ENCODE measurements around the gene IZUMO4.
"Not testable (repeated sequence)": the region's sequence is repeated elsewhere in the genome, so short reads cannot be mapped to it uniquely, and the experiment has no call there.

Gene IZUMO4

DNA sequence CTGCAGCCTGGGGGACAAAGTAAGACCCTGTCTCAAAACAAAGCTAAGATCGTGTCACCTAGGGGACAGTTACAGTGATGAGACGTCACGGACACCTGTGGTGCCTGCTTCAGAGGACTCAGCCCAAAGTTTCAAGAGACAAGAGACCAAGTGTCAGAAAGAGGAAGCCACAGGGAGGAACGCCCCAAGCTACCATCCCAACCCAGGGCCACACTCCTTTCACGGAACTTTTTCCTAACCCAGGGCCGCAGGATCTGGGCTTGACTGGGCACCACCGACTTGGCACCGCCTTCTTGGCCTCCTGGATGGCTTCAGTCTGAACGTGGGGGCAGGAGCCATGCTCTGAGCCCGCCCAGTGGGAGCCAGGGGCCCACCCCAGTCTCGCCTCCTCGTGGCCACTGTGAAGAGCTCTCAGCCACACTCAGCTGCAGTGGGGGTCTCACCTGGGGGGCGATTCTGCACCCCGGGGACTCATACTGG lies 9.1 kb upstream of the IZUMO4 start:
- Mint-ChIP-seq H3K27ac (no peak overlapping the region), H3K4me3 (no peak overlapping the region), H3K27me3 (ENCODE audit: low read depth) (no peaks in the 10 kb centered on the region)

DNA sequence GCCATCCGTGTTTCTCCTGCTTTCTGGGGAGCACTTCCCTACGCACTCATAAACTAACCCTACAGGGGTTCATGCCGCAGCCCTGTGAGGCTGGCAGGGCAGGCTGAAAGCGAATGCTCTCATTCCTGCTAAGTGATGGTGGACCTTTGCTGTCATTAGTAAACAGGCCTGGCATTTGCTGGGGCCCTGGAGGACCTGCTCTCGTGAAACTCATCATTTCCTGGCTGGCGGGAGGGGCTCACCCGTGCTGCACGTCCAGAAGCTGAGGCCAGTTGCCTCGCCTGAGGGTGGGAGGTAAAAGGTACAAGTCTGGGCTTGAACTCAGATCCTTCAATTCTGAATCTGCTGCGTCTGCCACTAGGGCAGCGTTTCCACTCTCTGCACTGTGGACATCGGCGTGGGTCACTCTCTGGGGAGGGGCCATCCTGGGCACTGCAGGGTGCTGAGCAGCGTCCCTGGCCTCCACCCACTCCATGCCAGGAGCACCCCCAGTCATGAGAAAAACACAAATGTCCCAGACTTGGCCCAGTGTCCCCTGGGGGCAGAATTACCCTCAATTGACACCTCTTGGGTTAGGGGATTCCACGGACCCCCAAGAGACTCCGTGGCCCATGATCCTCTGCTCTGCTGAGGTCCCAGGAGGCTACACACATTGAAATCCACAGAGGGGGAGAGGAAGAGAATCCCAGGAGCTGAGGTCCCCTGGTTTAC lies 7.6 kb upstream of the IZUMO4 start:
- no peak overlapping the region for H3K4me3 Mint-ChIP-seq
- no peaks in the 10 kb centered on the region for H3K9me3 Mint-ChIP-seq
- peak overlapping the region in 1 of 3 experiments; percentile 30 for H3K27ac Mint-ChIP-seq
- H3K4me1 Mint-ChIP-seq: peaks cover 8% of the 10 kb centered on the region
- H3K36me3 Mint-ChIP-seq (ENCODE audit: low read depth): peaks cover 8% of the 10 kb centered on the region
- H3K27me3 Mint-ChIP-seq (ENCODE audit: low read depth): no peaks in the 10 kb centered on the region
- TF ChIP-seq, protein P1, sequence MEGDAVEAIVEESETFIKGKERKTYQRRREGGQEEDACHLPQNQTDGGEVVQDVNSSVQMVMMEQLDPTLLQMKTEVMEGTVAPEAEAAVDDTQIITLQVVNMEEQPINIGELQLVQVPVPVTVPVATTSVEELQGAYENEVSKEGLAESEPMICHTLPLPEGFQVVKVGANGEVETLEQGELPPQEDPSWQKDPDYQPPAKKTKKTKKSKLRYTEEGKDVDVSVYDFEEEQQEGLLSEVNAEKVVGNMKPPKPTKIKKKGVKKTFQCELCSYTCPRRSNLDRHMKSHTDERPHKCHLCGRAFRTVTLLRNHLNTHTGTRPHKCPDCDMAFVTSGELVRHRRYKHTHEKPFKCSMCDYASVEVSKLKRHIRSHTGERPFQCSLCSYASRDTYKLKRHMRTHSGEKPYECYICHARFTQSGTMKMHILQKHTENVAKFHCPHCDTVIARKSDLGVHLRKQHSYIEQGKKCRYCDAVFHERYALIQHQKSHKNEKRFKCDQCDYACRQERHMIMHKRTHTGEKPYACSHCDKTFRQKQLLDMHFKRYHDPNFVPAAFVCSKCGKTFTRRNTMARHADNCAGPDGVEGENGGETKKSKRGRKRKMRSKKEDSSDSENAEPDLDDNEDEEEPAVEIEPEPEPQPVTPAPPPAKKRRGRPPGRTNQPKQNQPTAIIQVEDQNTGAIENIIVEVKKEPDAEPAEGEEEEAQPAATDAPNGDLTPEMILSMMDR (IDR thresholded peaks at IDR 0.05; ENCODE audit: unreplicated experiment in 3 of 3): no peak

More for the DNA sequence above, 9.1 kb upstream of the IZUMO4 start:
- TF ChIP-seq, protein P1 (IDR thresholded peaks at IDR 0.05; ENCODE audit: unreplicated experiment in 3 of 3): no peak
- Mint-ChIP-seq H3K4me1 (peaks cover 7% of the 10 kb centered on the region), H3K36me3 (ENCODE audit: low read depth) (peaks cover 7% of the 10 kb centered on the region), H3K9me3 (no peaks in the 10 kb centered on the region)

DNA sequence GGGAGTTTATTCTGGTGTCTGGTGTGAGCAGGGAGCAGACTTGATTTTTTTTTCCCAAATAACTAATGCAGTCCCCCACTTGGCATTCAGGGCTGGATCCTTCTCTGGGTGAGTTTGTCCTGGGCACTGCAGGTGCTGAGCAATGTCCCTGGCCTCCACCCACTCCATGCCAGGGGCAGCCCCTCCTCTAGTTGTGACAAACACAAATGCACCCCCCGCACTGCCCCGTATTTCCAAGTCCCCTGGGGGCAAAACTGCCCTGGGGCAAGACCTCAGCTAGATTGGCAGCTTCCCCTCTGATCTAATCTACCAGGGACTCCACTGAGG lies 7.0 kb upstream of the IZUMO4 start:
- Mint-ChIP-seq H3K9me3 (no peaks in the 10 kb centered on the region), H3K27ac (no peak overlapping the region), H3K27me3 (ENCODE audit: low read depth) (no peaks in the 10 kb centered on the region), H3K4me1 (peaks cover 13% of the 10 kb centered on the region), H3K4me3 (no peak overlapping the region), H3K36me3 (ENCODE audit: low read depth) (peaks cover 11% of the 10 kb centered on the region)
- TF ChIP-seq, protein P1 (IDR thresholded peaks at IDR 0.05; ENCODE audit: unreplicated experiment in 3 of 3): no peak

DNA sequence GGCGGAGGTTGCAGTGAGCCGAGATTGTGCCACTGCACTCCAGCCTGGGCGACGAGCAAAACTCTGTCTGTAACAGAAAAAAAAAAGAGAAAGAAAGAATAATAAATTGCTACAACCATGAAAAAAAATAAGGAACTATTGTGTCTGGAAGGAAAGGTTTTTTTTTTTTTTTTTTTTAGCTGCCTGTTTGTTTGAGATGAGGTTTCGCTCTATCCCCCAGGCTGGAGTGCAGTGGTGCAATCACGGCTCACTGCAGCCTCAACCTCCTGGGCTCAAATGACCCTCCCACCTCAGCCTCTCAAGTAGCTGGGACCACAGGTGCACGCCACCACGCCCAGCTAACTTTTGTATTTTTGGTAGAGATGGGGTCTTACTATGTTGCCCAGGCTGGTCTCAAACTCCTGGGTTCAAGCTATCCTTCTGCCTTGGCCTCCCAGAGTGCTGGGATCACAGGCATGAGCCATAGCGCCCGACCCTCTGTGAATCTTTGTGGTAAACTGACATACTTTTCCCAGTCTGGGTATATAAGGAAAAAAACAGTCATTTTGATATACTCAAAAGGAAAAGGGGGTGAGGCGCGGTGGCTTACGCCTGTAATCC lies 4.7 kb upstream of the IZUMO4 start:
- H3K9me3 Mint-ChIP-seq; H3K27ac Mint-ChIP-seq; H3K36me3 Mint-ChIP-seq (ENCODE audit: low read depth); H3K4me3 Mint-ChIP-seq; H3K27me3 Mint-ChIP-seq (ENCODE audit: low read depth): not testable (repeated sequence)
- H3K4me1 Mint-ChIP-seq: peaks cover 18% of the 10 kb centered on the region

DNA sequence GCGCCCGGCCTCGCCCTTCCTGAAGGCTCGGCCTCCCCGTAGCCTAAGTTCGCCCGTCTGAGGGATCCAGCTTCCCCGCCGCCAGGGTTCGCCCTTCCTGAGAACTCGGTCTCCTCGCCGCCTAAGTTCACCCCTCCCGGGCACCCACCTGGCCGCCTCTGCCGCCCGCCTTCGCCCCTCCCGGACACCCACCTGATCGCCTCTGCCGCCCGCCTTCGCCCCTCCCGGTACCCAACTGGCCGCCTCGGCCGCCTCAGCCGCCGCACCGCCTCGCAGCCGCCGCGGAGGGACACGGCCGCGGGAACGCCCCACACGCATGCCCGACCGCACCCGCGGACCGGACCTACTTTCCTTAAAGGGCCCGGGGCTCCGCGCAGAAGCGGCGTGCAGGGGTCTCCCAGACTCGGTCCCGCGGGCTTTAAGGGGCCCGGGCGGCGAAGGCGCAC lies 658 bp upstream of the IZUMO4 start, which contains the start of gene MOB3A:
MOB3A (minus strand) TSS at position 293 of the 446 bp plus-strand sequence. CDS start 17,766 bp downstream, outside the sequence.
- H3K36me3 Mint-ChIP-seq (ENCODE audit: low read depth): peaks cover 8% of the 10 kb centered on the region
- peaks cover 13% of the 10 kb centered on the region for H3K4me1 Mint-ChIP-seq

More for the DNA sequence above, 658 bp upstream of the IZUMO4 start, which contains the start of gene MOB3A:
- TF ChIP-seq, protein P1 (IDR thresholded peaks at IDR 0.05; ENCODE audit: unreplicated experiment in 3 of 3): peak; percentile 37 to 51 (median 40)
- Mint-ChIP-seq H3K27ac (peak within 1 kb of the TSS in 2 of 3 experiments; percentile 81 to 92), H3K27me3 (ENCODE audit: low read depth) (no peaks in the 10 kb centered on the region), H3K9me3 (no peaks in the 10 kb centered on the region), H3K4me3 (peak within 1 kb of the TSS; percentile 91 to 94 (median 94))
